Cardiac fibroblast (primary cell): ENCODE data around the gene CRYBB1.

Experiments
- DNase-seq, 2 donors: peaks; one replicate each; pipeline versions ENCODE4 v3.0.0 to v3.0.0-alpha.2; 2010; ENCODE audit warnings: low read depth in 2 of 2
- H3K4me3 ChIP-seq, 2 donors: replicated peaks in 1 of 2; 1 replicate in 1 of 2; 2 replicates in 1 of 2; pipeline ENCODE4 v1.5.1; 2011; ENCODE audit warnings: low read depth in 2 of 2, low read length in 2 of 2, mild to moderate bottlenecking in 2 of 2, moderate library complexity in 1 of 2
- CTCF ChIP-seq: IDR thresholded peaks from one replicate; pipeline ENCODE4 v1.5.1; 2011; ENCODE audit warnings: low read depth, mild to moderate bottlenecking, low read length, inconsistent platforms

Gene CRYBB1

GRCh38 chr22:26587991-26588613, 29.7 kb downstream of the CRYBB1 start:
- DNase-seq: peak; percentile 34 to 63
- no peak overlapping the region for H3K4me3 ChIP-seq
- TF ChIP-seq CTCF: no peak

GRCh38 chr22:26586556-26587325, 31.1 kb downstream of the CRYBB1 start:
- TF ChIP-seq CTCF: no peak
- no peak overlapping the region for H3K4me3 ChIP-seq
- DNase-seq: peak in 1 of 2 donors; percentile 54

- peak; percentile 6 for TF ChIP-seq CTCF
- DNase-seq: peak; percentile 66 to 84
- H3K4me3 ChIP-seq: no peak overlapping the region
These were observed 32.6 kb downstream of the CRYBB1 start for GRCh38 chr22:26585104-26585790.

- no peak overlapping the region for H3K4me3 ChIP-seq
- no peak for DNase-seq
- TF ChIP-seq CTCF: no peak
These were observed 33.8 kb downstream of the CRYBB1 start for GRCh38 chr22:26584010-26584409.

- DNase-seq: no peak
- TF ChIP-seq CTCF: no peak
- no peak overlapping the region for H3K4me3 ChIP-seq
These were observed 36.1 kb downstream of the CRYBB1 start for GRCh38 chr22:26581633-26582168.

GRCh38 chr22:26581026-26581425, 36.8 kb downstream of the CRYBB1 start:
- no peak for DNase-seq
- H3K4me3 ChIP-seq: no peak overlapping the region
- TF ChIP-seq CTCF: no peak
